B cell (primary cell): ENCODE data around the gene MTFR1L. TPM values are rescaled to one million over a fixed set of nuclear protein-coding genes. Genes with fewer than 3 reads are reported as not detected.

Experiments
- ATAC-seq: fragments of 200-7000 bp; cut with Tn5 transposase; one replicate; pipeline ENCODE4 v1.10.0; 2021; ENCODE audit warnings: low read depth, mild to moderate bottlenecking, moderate number of reproducible peaks, moderate library complexity
- CTCF ChIA-PET: fragments of 350-600 bp; sonication (Branson Sonifier 250); formaldehyde crosslinking; loops from one replicate; lab custom pipeline; 2021; ENCODE audit warnings: antibody characterized with exemption, inconsistent platforms; lab: Charles Lee
- POLR2A ChIA-PET: fragments of 350-600 bp; sonication (Branson Sonifier 250); formaldehyde crosslinking; loops from one replicate; lab custom pipeline; 2021; ENCODE audit warnings: antibody characterized with exemption; lab: Charles Lee
- DNase-seq: peaks from one replicate; pipeline ENCODE4 v3.0.0; 2013
- H2AFZ ChIP-seq: 2 replicates; pipeline ENCODE4 v1.6.1; 2012; ENCODE audit warnings: mild to moderate bottlenecking, low read depth, low read length; ENCODE audit not compliant: insufficient read depth, poor library complexity, severe bottlenecking
- H3K27ac ChIP-seq, 2 donors: 1 replicate in 1 of 2; 2 replicates in 1 of 2; pipeline ENCODE4 v1.5.1; 2012 to 2013; ENCODE audit warnings: low read length in 2 of 2, mild to moderate bottlenecking in 2 of 2, moderate library complexity in 1 of 2
- H3K27me3 ChIP-seq, 4 experiments: fragments of 200-600 bp in 1 of 4; sonication (generic) in 1 of 4; replicated peaks in 1 of 4; 1 replicate in 2 of 4; 2 replicates in 2 of 4; pipeline versions ENCODE4 v1.6.1 to v1.7.0; 2013 to 2016; ENCODE audit warnings: low read length in 3 of 4, mild to moderate bottlenecking in 2 of 4, mixed read lengths in 1 of 4, moderate library complexity in 1 of 4; ENCODE audit not compliant: insufficient read depth in 4 of 4, control insufficient read depth in 3 of 4; ENCODE audit errors: control extremely low read depth in 1 of 4
- H3K36me3 ChIP-seq, 2 experiments: replicated peaks in 1 of 2; 1 replicate in 1 of 2; 2 replicates in 1 of 2; pipeline versions ENCODE4 v1.6.1 to v1.7.1; 2013; ENCODE audit warnings: low read length in 1 of 2; ENCODE audit not compliant: insufficient read depth in 2 of 2, control insufficient read depth in 1 of 2; ENCODE audit errors: control extremely low read depth in 1 of 2, extremely low read depth in 1 of 2
- H3K4me1 ChIP-seq, 2 donors: fragments of 200-600 bp in 1 of 2; sonication (generic) in 1 of 2; 1 replicate in 1 of 2; 2 replicates in 1 of 2; pipeline versions ENCODE4 v1.5.1 to v1.6.1; 2013 to 2017; ENCODE audit warnings: low read length in 2 of 2; ENCODE audit not compliant: control insufficient read depth in 2 of 2, insufficient read depth in 2 of 2
- H3K4me2 ChIP-seq: replicated peaks from 2 replicates; pipeline ENCODE3; 2012; ENCODE audit warnings: mild to moderate bottlenecking, low read depth, low read length; ENCODE audit not compliant: poor library complexity, severe bottlenecking
- H3K4me3 ChIP-seq, 5 experiments: fragments of 200-600 bp in 1 of 5; sonication (generic) in 1 of 5; 1 replicate in 3 of 5; 2 replicates in 2 of 5; pipeline versions ENCODE4 v1.5.1 to v1.7.0; 2011 to 2016; ENCODE audit warnings: low read length in 4 of 5, mild to moderate bottlenecking in 4 of 5, low read depth in 2 of 5, control low read depth in 1 of 5, moderate library complexity in 1 of 5; ENCODE audit not compliant: insufficient read depth in 1 of 5; ENCODE audit errors: control extremely low read depth in 1 of 5, extremely low read depth in 1 of 5
- H3K79me2 ChIP-seq: fragments of 200-600 bp; sonication (generic); one replicate; pipeline ENCODE4 v1.6.0; 2016; ENCODE audit warnings: low read length; ENCODE audit not compliant: control insufficient read depth, insufficient read depth
- H3K9ac ChIP-seq: fragments of 200-600 bp; sonication (generic); 2 replicates; pipeline ENCODE4 v1.6.1; 2017; ENCODE audit warnings: mild to moderate bottlenecking, low read length, moderate library complexity
- H3K9me3 ChIP-seq, 3 donors: one replicate each; pipeline versions ENCODE4 v1.6.1 to v1.7.1; 2013; ENCODE audit warnings: low read length in 2 of 3; ENCODE audit not compliant: control insufficient read depth in 2 of 3, insufficient read depth in 1 of 3; ENCODE audit errors: control extremely low read depth in 1 of 3
- H4K20me1 ChIP-seq: 2 replicates; pipeline ENCODE4 v1.6.0; 2012; ENCODE audit warnings: mild to moderate bottlenecking, low read length; ENCODE audit not compliant: insufficient read depth, control insufficient read depth, poor library complexity, severe bottlenecking
- H3K27ac Mint-ChIP-seq: one replicate; pipeline ENCODE4 v1.8.0; 2021; ENCODE audit warnings: mixed read lengths
- H3K27me3 Mint-ChIP-seq: one replicate; pipeline ENCODE4 v1.8.0; 2021; ENCODE audit warnings: mixed read lengths
- H3K4me1 Mint-ChIP-seq: one replicate; pipeline ENCODE4 v1.8.0; 2021; ENCODE audit warnings: mixed read lengths
- H3K4me3 Mint-ChIP-seq: one replicate; pipeline ENCODE4 v1.8.0; 2021; ENCODE audit warnings: mixed read lengths
- H3K9me3 Mint-ChIP-seq: one replicate; pipeline ENCODE4 v1.8.0; 2022; ENCODE audit warnings: mixed read lengths; ENCODE audit not compliant: insufficient read depth
- EZH2 ChIP-seq: IDR thresholded peaks from 2 replicates; pipeline ENCODE4 v1.6.1; 2012; ENCODE audit warnings: borderline replicate concordance, low read depth, mild to moderate bottlenecking, moderate library complexity, low read length; ENCODE audit not compliant: insufficient read depth, poor library complexity, severe bottlenecking
- WGBS: methylation state at CpG from one replicate; pipeline ENCODE4 v1.1.5; 2013; ENCODE audit warnings: missing lambda C conversion rate; ENCODE audit not compliant: insufficient coverage; 5-methylcytosine and 5-hydroxymethylcytosine counted together
- intact Hi-C: fragments of 100-400 bp; cut with micrococcal nuclease; formaldehyde crosslinking; loops from one replicate; pipeline ENCODE4 v1.10.0; 2022
- polyA plus RNA-seq: library from polyadenylated mRNA; depleted of rRNA; stranded (reverse); fragments of >200 nt; gene quantifications from 2 replicates; pipeline ENCODE4 v1.2.3, GENCODE V29; 2012
- total RNA-seq, 2 donors: library from RNA; stranded (reverse); fragments of 120-200 nt in 1 of 2; gene quantifications; 1 replicate in 1 of 2; 2 replicates in 1 of 2; pipeline versions ENCODE4 v1.2.3 to v1.2.4, GENCODE V29; 2013 to 2022
- TF ChIP-seq, protein P1 (sequence below): fragments of 200-600 bp; IDR thresholded peaks from one replicate; pipeline ENCODE4 v1.8.0; 2022; ENCODE audit warnings: antibody characterized with exemption, mild to moderate bottlenecking

Gene MTFR1L
- total and polyA plus RNA-seq, 2 donors (not counting 1 experiment from before 2014, with no cell fraction given), result 41.5 to 44.6 TPM

DNA sequence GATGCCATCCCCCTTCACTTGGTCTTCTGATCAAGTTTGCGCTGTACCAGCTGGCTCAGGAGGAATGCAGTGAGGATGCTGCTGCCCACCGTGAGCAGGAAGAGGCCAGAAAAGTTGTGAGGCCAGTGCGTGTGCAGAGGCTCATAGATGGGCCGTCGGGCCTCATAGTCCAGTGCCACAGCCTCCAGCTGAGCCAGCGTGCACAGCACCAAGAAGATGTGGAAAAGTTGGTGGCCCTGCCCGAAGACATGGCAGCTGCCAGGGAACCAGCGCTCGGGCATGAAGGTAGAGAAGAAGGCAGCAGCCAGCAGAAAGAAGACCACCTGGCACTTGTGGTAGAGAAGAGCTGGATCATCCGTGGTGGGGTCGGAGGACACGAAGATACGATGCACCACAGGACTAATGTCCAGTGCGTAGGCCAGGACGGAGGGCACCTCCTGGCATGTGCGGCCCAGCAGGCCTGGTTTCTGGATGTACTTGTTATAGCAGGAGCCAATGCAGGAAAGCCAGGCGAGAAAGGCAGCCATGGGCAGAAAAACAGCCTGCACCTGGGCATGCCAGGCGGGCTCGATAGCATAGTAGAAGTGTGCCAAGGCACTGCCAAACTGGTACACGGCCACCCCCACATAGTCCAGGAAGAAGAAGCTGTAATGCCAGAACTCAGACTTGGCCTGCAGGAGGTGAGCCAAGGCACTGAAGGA, 43.2 kb downstream of the MTFR1L start:
- DNase-seq, result no peak
- H3K79me2 ChIP-seq, result no peaks in the 10 kb centered on the region
- H3K4me3 ChIP-seq, result no peak overlapping the region
- no peak overlapping the region for H3K27ac ChIP-seq
- intact Hi-C loops, result no loop called here
- CTCF ChIA-PET, result interaction anchor here (0.9 kb wide), 1 partner anchor 32 kb away, joined by 3 read pairs; no protein-coding TSS in a partner anchor
- H3K4me3 Mint-ChIP-seq, result no peak overlapping the region
- TF ChIP-seq EZH2, result no peak
- TF ChIP-seq, protein P1, sequence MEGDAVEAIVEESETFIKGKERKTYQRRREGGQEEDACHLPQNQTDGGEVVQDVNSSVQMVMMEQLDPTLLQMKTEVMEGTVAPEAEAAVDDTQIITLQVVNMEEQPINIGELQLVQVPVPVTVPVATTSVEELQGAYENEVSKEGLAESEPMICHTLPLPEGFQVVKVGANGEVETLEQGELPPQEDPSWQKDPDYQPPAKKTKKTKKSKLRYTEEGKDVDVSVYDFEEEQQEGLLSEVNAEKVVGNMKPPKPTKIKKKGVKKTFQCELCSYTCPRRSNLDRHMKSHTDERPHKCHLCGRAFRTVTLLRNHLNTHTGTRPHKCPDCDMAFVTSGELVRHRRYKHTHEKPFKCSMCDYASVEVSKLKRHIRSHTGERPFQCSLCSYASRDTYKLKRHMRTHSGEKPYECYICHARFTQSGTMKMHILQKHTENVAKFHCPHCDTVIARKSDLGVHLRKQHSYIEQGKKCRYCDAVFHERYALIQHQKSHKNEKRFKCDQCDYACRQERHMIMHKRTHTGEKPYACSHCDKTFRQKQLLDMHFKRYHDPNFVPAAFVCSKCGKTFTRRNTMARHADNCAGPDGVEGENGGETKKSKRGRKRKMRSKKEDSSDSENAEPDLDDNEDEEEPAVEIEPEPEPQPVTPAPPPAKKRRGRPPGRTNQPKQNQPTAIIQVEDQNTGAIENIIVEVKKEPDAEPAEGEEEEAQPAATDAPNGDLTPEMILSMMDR, result no peak
- H3K4me1 ChIP-seq, result peaks cover 22 to 30% of the 10 kb centered on the region in 2 donors
- no peaks in the 10 kb centered on the region for H3K27me3 ChIP-seq
- H4K20me1 ChIP-seq, result no peaks in the 10 kb centered on the region
- no peak for ATAC-seq
- H3K4me2 ChIP-seq, result no peak overlapping the region
- H3K9me3 Mint-ChIP-seq, result no peaks in the 10 kb centered on the region
- H3K27ac Mint-ChIP-seq, result peak overlapping the region; percentile 63
- no peak overlapping the region for H2AFZ ChIP-seq
- 99% methylated on average over 20 of the region's 20 CpGs for WGBS
- no peaks in the 10 kb centered on the region for H3K36me3 ChIP-seq
- peaks cover 26% of the 10 kb centered on the region for H3K4me1 Mint-ChIP-seq
- POLR2A ChIA-PET, result no interaction called here
- H3K9ac ChIP-seq, result no peak overlapping the region
- no peaks in the 10 kb centered on the region for H3K27me3 Mint-ChIP-seq
- peaks cover 0 to 4% (median 0%) of the 10 kb centered on the region in 3 donors for H3K9me3 ChIP-seq
